ENCODE measurements around the gene LRRC25.
"Not testable (repeated sequence)": the region's sequence is repeated elsewhere in the genome, so short reads cannot be mapped to it uniquely, and the experiment has no call there.

The LRRC25 gene

DNA sequence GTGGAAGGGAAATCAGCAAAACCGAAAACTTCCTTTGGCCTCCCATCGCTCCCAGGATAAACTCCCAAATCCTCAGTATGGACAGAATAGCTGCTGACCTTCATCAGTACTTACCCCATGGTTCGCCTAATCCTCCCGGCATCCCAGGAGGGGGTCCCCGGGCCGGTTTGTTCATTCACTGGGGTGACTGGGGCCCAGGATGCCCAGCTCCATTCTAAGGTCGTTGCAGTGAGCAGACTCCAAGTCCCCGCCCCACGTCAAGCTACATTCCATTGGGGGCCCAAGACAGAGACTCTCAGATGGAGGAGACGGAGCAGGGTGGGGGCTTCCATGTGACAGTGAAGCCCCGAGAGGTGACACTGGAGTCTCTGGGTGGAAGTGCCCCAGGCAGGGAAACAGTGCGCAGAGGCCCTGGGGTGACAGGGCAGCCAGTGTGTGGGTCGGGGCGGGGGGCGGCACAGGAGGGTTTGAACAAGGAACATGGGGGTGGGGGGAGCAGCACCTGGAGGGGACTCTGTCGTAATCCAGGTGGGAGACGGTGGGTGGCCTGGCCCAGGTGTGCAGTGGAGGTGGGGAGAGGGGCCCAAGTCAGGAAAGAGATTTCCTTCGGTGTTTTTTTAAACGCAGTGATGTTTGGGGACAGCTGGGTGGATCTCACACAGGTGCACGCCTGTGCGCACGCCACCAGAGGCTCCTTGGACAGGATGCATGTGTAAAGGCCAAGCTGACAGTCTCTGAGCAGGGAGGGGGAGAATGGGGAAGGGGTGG, 26.9 kb upstream of the LRRC25 start:
- no peak for DNase-seq

DNA sequence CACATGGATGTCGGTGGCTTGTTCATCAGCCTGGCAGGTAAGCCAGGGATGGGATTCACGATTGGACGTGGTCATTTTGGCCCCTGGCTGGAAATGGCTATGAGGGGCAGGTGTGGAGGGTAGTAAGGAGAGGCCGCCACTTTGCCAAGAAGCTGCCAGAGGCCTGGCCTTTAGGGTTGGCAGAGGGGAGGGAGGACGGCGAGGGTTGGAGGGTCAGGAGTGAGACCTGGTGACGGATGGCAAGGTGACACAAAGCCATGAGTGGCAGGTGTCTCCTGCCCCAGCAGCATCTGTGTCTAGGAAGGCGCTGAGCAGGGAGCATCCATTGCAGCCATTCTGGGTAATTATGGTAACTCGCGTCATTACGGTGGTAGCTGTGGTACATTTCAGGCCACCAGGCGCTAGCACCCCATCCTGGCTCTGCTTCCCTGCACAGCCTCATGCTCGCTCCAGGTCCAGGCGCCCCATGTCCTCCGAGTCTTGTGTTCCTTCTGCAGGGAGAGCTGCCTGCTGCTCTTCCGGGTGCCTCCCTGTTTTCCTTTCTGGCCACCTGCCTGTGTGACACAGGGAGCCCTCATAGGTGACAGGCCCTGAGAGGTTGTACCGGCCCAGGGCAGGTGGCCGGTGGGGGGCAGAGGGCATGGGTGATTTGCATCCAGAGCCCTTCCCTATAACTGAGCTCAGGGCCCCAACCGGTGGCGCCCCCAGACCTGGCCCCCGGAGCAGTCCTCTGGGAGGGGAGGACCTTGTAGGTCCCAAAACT, 26.0 kb upstream of the LRRC25 start:
- no peak for DNase-seq

DNA sequence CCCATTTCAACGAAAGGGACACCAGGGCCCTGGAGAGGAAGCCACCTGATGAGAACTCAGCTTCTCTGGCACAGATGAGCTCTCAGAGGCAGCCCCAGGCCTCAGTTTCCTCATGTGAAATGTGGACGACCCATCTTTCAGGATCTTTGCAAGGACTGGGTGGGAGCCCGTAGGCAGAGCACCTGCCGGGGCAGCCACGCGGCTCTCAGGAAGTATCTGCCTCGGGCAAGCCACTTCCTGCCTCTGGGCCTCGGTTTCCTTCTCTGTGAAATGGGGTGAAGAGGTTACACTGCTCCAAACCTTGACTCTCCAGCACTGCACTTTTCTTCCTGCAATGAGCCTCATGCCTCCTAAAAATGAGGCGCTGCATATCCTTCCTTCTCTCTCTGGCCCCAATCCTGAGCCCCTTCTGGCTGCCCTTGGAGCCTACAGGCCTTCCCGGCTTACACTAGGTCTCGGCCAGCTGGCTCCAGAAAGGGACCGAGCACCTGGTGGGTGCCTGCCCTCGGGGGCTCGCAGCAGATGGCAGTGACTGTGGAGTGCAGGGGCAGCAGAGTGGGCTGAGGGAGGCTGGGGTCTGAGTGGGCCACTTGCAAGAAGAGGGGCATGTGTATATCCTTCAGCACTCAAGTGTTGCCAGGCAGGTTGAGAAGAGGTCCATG, 25.2 kb upstream of the LRRC25 start:
- no peak for DNase-seq

- DNase-seq, result no peak
Observed at GRCh38 chr19:18421371-18421959, 24.0 kb upstream of the LRRC25 start.

- no peak for DNase-seq
Observed at GRCh38 chr19:18420930-18421329, 23.5 kb upstream of the LRRC25 start.

GRCh38 chr19:18419699-18420460, 22.5 kb upstream of the LRRC25 start:
- DNase-seq, result peak; percentile 70

GRCh38 chr19:18419195-18419698, 21.8 kb upstream of the LRRC25 start, which contains the start of gene SSBP4:
TSS of gene SSBP4 (plus strand) at chr19:18419398. CDS start at chr19:18419649, 251 bp downstream.
- DNase-seq, result peak; percentile 79

- DNase-seq, result no peak
Observed at GRCh38 chr19:18418483-18419194, 21.2 kb upstream of the LRRC25 start.

- peak; percentile 64 for DNase-seq
Observed at GRCh38 chr19:18418029-18418482, 20.6 kb upstream of the LRRC25 start.

DNA sequence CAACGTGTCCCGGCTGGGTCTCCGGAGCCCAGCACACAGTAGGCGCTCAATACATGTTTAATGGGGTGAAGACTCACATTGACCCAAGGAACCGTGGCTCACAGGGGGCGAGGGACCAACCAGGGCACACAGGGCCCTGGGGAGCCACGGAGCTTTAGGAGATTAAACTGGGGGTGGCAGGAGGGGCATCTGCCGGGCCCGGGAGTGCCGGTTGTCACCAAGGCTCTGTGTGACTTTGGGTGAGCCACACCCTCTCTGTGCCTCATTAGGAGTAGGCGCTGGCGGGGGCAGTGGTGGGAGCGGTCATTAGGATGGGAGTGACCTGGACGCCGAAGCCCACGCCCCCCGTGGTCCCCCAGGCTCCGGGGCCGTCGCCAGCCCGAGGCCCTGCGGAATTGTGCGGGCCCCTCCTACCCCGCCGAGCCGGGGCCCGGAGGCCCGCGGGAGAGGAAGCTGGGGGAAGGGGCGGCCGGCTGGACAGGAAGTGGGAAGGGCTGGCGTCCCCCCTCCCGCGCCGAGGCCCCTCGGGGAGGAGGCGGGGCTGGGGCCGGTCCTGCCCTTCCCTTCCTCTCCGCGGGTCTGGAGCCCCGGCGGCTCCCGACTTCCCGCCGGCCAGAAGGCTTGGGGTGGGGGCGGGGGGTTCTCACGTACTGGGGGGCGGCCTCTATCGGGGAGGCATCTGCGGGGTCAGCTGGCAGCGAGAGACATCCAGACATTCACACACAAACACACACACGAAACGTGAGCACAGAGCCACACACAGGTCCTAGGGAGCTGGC, 20.0 kb upstream of the LRRC25 start:
- DNase-seq, result peak; percentile 55

- DNase-seq, result peak; percentile 77
Observed at GRCh38 chr19:18416778-18417249, 19.4 kb upstream of the LRRC25 start.

GRCh38 chr19:18415178-18415867, 17.9 kb upstream of the LRRC25 start:
- no peak for DNase-seq

GRCh38 chr19:18414504-18415177, 17.2 kb upstream of the LRRC25 start:
- no peak for DNase-seq

GRCh38 chr19:18412610-18413239, 15.3 kb upstream of the LRRC25 start:
- DNase-seq, result no peak

DNA sequence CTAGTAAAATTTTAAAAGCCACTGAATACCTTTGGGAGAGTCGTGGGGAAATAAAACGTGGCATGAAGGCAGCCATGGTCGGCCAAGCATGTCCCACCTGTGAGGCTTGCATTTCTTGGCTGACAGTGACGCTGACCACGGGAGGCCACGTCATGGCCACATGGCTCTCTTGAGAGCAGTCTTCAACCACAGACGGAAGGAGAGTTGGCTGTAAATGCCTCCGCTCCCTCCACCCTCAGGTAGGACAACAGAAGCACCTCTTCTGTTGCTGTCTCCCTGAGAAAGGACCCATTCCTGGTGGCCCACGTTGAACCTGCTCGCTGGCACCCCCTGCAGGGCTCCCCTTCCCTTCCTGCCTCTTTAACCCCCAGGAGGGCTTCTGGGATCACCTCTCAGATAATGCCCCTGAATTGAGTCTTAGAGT, 10.6 kb upstream of the LRRC25 start:
- peak; percentile 71 for DNase-seq

- no peak for DNase-seq
Observed at GRCh38 chr19:18406749-18407148, 9.3 kb upstream of the LRRC25 start.

- not testable (repeated sequence) for DNase-seq
Observed at GRCh38 chr19:18405754-18406153, 8.3 kb upstream of the LRRC25 start.

- DNase-seq, result not testable (repeated sequence)
Observed at GRCh38 chr19:18402455-18403248, 5.2 kb upstream of the LRRC25 start.
